IMR-90 (cell line): Measurements from ENCODE around the gene RBKS.

ENCODE experiments used
- ELK1 ChIP-seq: fragments of 150-350 bp; IDR thresholded peaks from 2 replicates; pipeline ENCODE4 v1.6.1; 2016; ENCODE audit warnings: low read depth, mild to moderate bottlenecking, low read length, moderate library complexity, borderline replicate concordance
- MXI1 ChIP-seq: IDR thresholded peaks from 2 replicates; pipeline ENCODE4 v1.6.1; 2012; ENCODE audit warnings: low read depth, mild to moderate bottlenecking, low read length, moderate library complexity, borderline replicate concordance
- RFX5 ChIP-seq: IDR thresholded peaks from 2 replicates; pipeline ENCODE4 v1.8.0; 2012; ENCODE audit warnings: low read depth, mild to moderate bottlenecking, low read length, moderate library complexity
- TF ChIP-seq, protein P1 (sequence below): conservative IDR thresholded peaks from 2 replicates; pipeline ENCODE4 v1.5.1; 2012; ENCODE audit warnings: mild to moderate bottlenecking, low read depth, low read length, improper control_type of control experiment

DNA sequence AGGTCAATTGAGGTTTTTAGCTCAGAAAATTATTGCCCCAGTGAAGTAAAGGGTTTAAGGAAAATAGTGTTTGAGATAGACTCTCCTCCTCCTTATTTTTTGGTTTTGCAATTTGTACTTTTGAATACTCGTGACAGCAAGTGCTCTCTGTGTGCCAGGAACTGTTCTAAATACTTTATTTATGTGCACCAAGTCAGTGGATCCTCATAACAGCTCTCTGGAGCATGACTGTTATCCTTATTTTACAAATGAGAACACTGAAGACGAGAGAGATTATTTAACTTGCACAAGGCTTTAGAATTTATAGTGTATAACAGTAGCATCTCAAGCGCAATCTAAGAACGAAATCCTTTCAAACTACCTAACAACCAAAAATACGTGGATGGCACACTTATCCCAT, 25.0 kb upstream of the RBKS start:
- TF ChIP-seq, protein P1, sequence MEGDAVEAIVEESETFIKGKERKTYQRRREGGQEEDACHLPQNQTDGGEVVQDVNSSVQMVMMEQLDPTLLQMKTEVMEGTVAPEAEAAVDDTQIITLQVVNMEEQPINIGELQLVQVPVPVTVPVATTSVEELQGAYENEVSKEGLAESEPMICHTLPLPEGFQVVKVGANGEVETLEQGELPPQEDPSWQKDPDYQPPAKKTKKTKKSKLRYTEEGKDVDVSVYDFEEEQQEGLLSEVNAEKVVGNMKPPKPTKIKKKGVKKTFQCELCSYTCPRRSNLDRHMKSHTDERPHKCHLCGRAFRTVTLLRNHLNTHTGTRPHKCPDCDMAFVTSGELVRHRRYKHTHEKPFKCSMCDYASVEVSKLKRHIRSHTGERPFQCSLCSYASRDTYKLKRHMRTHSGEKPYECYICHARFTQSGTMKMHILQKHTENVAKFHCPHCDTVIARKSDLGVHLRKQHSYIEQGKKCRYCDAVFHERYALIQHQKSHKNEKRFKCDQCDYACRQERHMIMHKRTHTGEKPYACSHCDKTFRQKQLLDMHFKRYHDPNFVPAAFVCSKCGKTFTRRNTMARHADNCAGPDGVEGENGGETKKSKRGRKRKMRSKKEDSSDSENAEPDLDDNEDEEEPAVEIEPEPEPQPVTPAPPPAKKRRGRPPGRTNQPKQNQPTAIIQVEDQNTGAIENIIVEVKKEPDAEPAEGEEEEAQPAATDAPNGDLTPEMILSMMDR = no peak
- no peak for TF ChIP-seq MXI1
- TF ChIP-seq RFX5 = no peak
- no peak for TF ChIP-seq ELK1
